ENCODE data around the gene KLHDC4. TPM values are rescaled to one million over a fixed set of nuclear protein-coding genes. Genes with fewer than 3 reads are reported as not detected.

The KLHDC4 gene
- total and polyA plus RNA-seq, 9 of the 15 experiments (the other 6 are each of a cell fraction or from before 2014, with no cell fraction given): 1.3 to 68.1 (median 32.8) TPM

DNA sequence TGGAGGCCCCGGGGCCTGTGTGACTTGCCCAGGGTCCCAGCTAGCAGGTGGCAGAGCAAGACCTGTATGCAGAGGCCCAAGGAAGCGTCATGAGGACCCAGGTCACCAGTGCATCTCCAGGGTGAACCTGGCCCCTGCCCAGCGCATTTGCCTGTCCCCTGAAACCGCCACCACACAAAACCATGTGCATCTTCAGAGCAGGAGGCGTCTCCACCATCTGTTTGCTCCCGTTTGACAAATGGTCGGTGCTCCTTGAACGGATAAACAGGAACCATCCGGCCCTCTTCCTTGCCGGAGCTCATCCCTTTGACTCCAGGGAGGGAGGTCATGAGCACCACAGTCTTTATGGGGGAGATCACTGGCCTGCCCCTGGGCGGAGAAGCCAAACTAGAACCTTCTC lies 101.0 kb downstream of the KLHDC4 start:
- ChIA-PET POLR2A (interaction anchor here (0.6 to 1.0 kb wide), 2 partner anchors 33 to 55 kb away, joined by 3 read pairs; no protein-coding TSS in a partner anchor), CTCF (ENCODE audit: low intra/inter-chr PET ratio) (no interaction called here)
- intact Hi-C loops (cut with micrococcal nuclease) (no loop called here), in situ Hi-C loops (cut with MboI) (no loop called here)
- Histone ChIP-seq H3K4me1 (replicated peaks in 1 of 2; ENCODE audit: control insufficient read depth in 2 of 2, insufficient read depth in 2 of 2, low read length in 2 of 2) (peaks cover 0 to 4% of the 10 kb centered on the region in 2 experiments; a peak in 2 of 5 replicates), H2AFZ (ENCODE audit: low read depth, low read length) (no peak overlapping the region), H4K20me1 (replicated peaks; ENCODE audit: control insufficient read depth, insufficient read depth, low read length) (peaks cover 40% of the 10 kb centered on the region; the same call in 1 of the 2 replicates), H3K4me2 (ENCODE audit: insufficient read depth, low read length) (no peak overlapping the region), H3K9me1 (ENCODE audit: control insufficient read depth, insufficient read depth, low read length) (no peaks in the 10 kb centered on the region), H3K9me3 (replicated peaks; ENCODE audit: control insufficient read depth, insufficient read depth, low read depth, low read length) (no peaks in the 10 kb centered on the region), H3K27ac (ENCODE audit: extremely low read depth, low read depth, low read length) (no peak overlapping the region), H3K79me2 (ENCODE audit: control insufficient read depth, insufficient read depth, low read length) (no peaks in the 10 kb centered on the region), H3K4me3 (no peak overlapping the region), H3K9ac (ENCODE audit: insufficient read depth in 1 of 2, low read depth in 2 of 2, low read length in 2 of 2) (no peak overlapping the region; a peak in 1 of 4 replicates), H3K27me3 (ENCODE audit: control insufficient read depth in 2 of 2, insufficient read depth in 2 of 2, low read length in 2 of 2) (peaks cover 66 to 96% of the 10 kb centered on the region in 2 experiments), H3K36me3 (ENCODE audit: control insufficient read depth, insufficient read depth, low read length) (no peaks in the 10 kb centered on the region)
- DNase-seq (ENCODE audit: extremely low read depth in 1 of 4, low spot score in 3 of 4) (no peak), ATAC-seq (no peak), FAIRE-seq (no peak)
- 2% methylated on average over 11 of the region's 11 CpGs for WGBS (ENCODE audit: insufficient coverage, low coverage, missing lambda C conversion rate)
- no TSS peak for BruUV-seq (replicated peaks)
- TF ChIP-seq, protein P1, sequence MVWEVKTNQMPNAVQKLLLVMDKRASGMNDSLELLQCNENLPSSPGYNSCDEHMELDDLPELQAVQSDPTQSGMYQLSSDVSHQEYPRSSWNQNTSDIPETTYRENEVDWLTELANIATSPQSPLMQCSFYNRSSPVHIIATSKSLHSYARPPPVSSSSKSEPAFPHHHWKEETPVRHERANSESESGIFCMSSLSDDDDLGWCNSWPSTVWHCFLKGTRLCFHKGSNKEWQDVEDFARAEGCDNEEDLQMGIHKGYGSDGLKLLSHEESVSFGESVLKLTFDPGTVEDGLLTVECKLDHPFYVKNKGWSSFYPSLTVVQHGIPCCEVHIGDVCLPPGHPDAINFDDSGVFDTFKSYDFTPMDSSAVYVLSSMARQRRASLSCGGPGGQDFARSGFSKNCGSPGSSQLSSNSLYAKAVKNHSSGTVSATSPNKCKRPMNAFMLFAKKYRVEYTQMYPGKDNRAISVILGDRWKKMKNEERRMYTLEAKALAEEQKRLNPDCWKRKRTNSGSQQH (CRISPR knock-in tag; IDR thresholded peaks at IDR 0.05): no peak
- no peak for TF ChIP-seq KLF10 (CRISPR knock-in tag; IDR thresholded peaks at IDR 0.05)
- TF ChIP-seq PTBP1 (IDR thresholded peaks at IDR 0.05; ENCODE audit: low read depth, low read length): no peak
- no peak for TF ChIP-seq CLOCK (CRISPR knock-in tag; IDR thresholded peaks at IDR 0.05; ENCODE audit: borderline replicate concordance)
- no peak for TF ChIP-seq ARHGAP35 (IDR thresholded peaks at IDR 0.05; ENCODE audit: partially characterized antibody)
- TF ChIP-seq SFPQ (IDR thresholded peaks at IDR 0.05; ENCODE audit: low read depth, low read length): no peak
- no peak for TF ChIP-seq GATAD2B (IDR thresholded peaks at IDR 0.05; ENCODE audit: borderline replicate concordance)
- TF ChIP-seq ZNF76 (CRISPR knock-in tag; IDR thresholded peaks at IDR 0.05; ENCODE audit: borderline replicate concordance): no peak
